Putamen (tissue), 1 donor: ENCODE results near the gene HEATR3.

Experiments used
- DNase-seq: peaks from one replicate; pipeline ENCODE4 v3.0.0-alpha.2; 2016; ENCODE audit warnings: low spot score

HEATR3 gene

GRCh38 chr16:50058091-50058771, 7.5 kb upstream of the HEATR3 start:
- no peak for DNase-seq

- DNase-seq = no peak
These were observed 6.7 kb upstream of the HEATR3 start for GRCh38 chr16:50059111-50059510.

- no peak for DNase-seq
These were observed 6.1 kb upstream of the HEATR3 start for GRCh38 chr16:50059669-50060068.

GRCh38 chr16:50061326-50061725, 4.4 kb upstream of the HEATR3 start:
- no peak for DNase-seq

GRCh38 chr16:50065241-50065623, 538 bp upstream of the HEATR3 start:
- DNase-seq = no peak

GRCh38 chr16:50066482-50067289, 916 bp downstream of the HEATR3 start:
- DNase-seq = no peak

- DNase-seq = peak; percentile 31
These were observed 1.6 kb downstream of the HEATR3 start for GRCh38 chr16:50067290-50067853.

GRCh38 chr16:50068550-50068949, 2.8 kb downstream of the HEATR3 start:
- DNase-seq = no peak

GRCh38 chr16:50069060-50069459, 3.3 kb downstream of the HEATR3 start:
- no peak for DNase-seq

- no peak for DNase-seq
These were observed 5.4 kb downstream of the HEATR3 start for GRCh38 chr16:50071075-50071671.

- DNase-seq = no peak
These were observed 7.0 kb downstream of the HEATR3 start for GRCh38 chr16:50072730-50073129.

GRCh38 chr16:50079397-50080140, 13.8 kb downstream of the HEATR3 start:
- peak; percentile 45 for DNase-seq

- peak; percentile 30 for DNase-seq
These were observed 15.8 kb downstream of the HEATR3 start for GRCh38 chr16:50081428-50082018.

GRCh38 chr16:50083996-50084395, 18.2 kb downstream of the HEATR3 start:
- DNase-seq = no peak

GRCh38 chr16:50086176-50086575, 20.4 kb downstream of the HEATR3 start:
- no peak for DNase-seq

- DNase-seq = no peak
These were observed 22.5 kb downstream of the HEATR3 start for GRCh38 chr16:50088302-50088701.

- no peak for DNase-seq
These were observed 27.1 kb downstream of the HEATR3 start for GRCh38 chr16:50092891-50093290.

- peak; percentile 47 for DNase-seq
These were observed 28.1 kb downstream of the HEATR3 start for GRCh38 chr16:50093607-50094539.

GRCh38 chr16:50096791-50097190, 31.0 kb downstream of the HEATR3 start:
- DNase-seq = no peak

- no peak for DNase-seq
These were observed 34.3 kb downstream of the HEATR3 start for GRCh38 chr16:50099957-50100648.
